Body of pancreas (tissue), 4 donors: ENCODE results near the gene DYNLL2.

Source experiments
- POLR2A ChIP-seq, 3 donors: fragments of 450-650 bp; IDR thresholded peaks; one replicate each; pipeline ENCODE4 v1.6.1; 2016; ENCODE audit warnings: antibody characterized with exemption in 3 of 3, mild to moderate bottlenecking in 2 of 3
- TF ChIP-seq, protein P1 (sequence below), 7 experiments: fragments of 450-650 bp in 4 of 7; fragments of 200-600 bp in 3 of 7; sonication (generic) in 3 of 7; IDR thresholded peaks; one replicate each; pipeline ENCODE4 v1.5.1; 2016 to 2019; ENCODE audit warnings: antibody characterized with exemption in 7 of 7

DNA sequence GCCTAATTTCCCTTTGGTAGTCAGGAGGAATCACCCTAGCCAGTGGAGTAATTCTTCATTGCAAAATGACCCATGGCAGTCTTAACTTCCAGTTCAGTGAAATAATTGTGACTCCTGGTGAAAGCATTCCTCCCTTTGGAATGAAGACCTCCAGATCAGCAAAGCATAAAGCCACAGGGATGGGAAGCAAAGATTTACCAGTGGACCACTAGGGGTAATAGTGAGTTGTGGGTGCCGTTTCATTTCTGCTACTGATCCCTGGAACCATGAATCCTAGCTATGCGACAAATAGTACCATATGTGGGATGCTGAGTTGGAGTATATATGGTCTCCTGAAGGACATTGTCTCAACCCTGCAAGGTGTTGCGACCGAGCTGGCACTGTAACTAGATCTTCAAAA, 13.7 kb downstream of the DYNLL2 start:
- TF ChIP-seq POLR2A (IDR thresholded peaks at IDR 0.05), result no peak
- TF ChIP-seq, protein P1, sequence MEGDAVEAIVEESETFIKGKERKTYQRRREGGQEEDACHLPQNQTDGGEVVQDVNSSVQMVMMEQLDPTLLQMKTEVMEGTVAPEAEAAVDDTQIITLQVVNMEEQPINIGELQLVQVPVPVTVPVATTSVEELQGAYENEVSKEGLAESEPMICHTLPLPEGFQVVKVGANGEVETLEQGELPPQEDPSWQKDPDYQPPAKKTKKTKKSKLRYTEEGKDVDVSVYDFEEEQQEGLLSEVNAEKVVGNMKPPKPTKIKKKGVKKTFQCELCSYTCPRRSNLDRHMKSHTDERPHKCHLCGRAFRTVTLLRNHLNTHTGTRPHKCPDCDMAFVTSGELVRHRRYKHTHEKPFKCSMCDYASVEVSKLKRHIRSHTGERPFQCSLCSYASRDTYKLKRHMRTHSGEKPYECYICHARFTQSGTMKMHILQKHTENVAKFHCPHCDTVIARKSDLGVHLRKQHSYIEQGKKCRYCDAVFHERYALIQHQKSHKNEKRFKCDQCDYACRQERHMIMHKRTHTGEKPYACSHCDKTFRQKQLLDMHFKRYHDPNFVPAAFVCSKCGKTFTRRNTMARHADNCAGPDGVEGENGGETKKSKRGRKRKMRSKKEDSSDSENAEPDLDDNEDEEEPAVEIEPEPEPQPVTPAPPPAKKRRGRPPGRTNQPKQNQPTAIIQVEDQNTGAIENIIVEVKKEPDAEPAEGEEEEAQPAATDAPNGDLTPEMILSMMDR (IDR thresholded peaks at IDR 0.05), result no peak
